Osteoblast (primary cell): ENCODE measurements around the gene DLX4. TPM values are rescaled to one million over a fixed set of nuclear protein-coding genes. Genes with fewer than 3 reads are reported as not detected.
A peak's percentile ranks its signal among the peaks of the same experiment; 100 is the strongest.

Experiments used
- DNase-seq: peaks from one replicate; pipeline ENCODE4 v3.0.0; 2011; ENCODE audit warnings: low spot score, mixed read lengths; ENCODE audit not compliant: insufficient read length; ENCODE audit errors: missing footprints
- H2AFZ ChIP-seq: 2 replicates; pipeline ENCODE4 v1.6.0; 2011; ENCODE audit warnings: mild to moderate bottlenecking, low read length
- H3K27ac ChIP-seq: 2 replicates; pipeline ENCODE4 v1.5.1; 2011; ENCODE audit warnings: mild to moderate bottlenecking, low read depth, low read length, moderate library complexity
- H3K27me3 ChIP-seq: 2 replicates; pipeline ENCODE4 v1.6.0; 2012; ENCODE audit warnings: mild to moderate bottlenecking, control low read depth, inconsistent platforms, low read length, moderate library complexity; ENCODE audit not compliant: insufficient read depth
- H3K36me3 ChIP-seq: 2 replicates; pipeline ENCODE4 v1.5.1; 2011; ENCODE audit warnings: mild to moderate bottlenecking, low read length, control low read depth, moderate library complexity; ENCODE audit not compliant: insufficient read depth
- H3K4me1 ChIP-seq: 2 replicates; pipeline ENCODE4 v1.5.1; 2011; ENCODE audit warnings: mild to moderate bottlenecking, low read length, control low read depth, moderate library complexity; ENCODE audit not compliant: insufficient read depth
- H3K4me2 ChIP-seq: 2 replicates; pipeline ENCODE4 v1.6.0; 2011; ENCODE audit warnings: mild to moderate bottlenecking, low read length; ENCODE audit not compliant: insufficient read depth
- H3K4me3 ChIP-seq: fragments of 200-600 bp; sonication (generic); 3 replicates; pipeline ENCODE4 v1.5.1; 2012; ENCODE audit warnings: mild to moderate bottlenecking, low read length, inconsistent platforms; ENCODE audit not compliant: insufficient read depth
- H3K79me2 ChIP-seq: 2 replicates; pipeline ENCODE4 v1.6.0; 2012; ENCODE audit warnings: mild to moderate bottlenecking, low read length, control low read depth, inconsistent platforms; ENCODE audit not compliant: insufficient read depth
- H3K9me3 ChIP-seq: 2 replicates; pipeline ENCODE4 v1.5.1; 2011; ENCODE audit warnings: low read depth, low read length, control low read depth
- H4K20me1 ChIP-seq: 2 replicates; pipeline ENCODE4 v1.6.0; 2012; ENCODE audit warnings: mild to moderate bottlenecking, low read length, control low read depth; ENCODE audit not compliant: insufficient read depth
- total RNA-seq: library from RNA; depleted of rRNA; stranded (reverse); fragments of >200 nt; gene quantifications from 2 replicates; pipeline ENCODE4 v1.2.3, GENCODE V29; 2012
- TF ChIP-seq, protein P1 (sequence below): IDR thresholded peaks from 2 replicates; pipeline ENCODE4 v1.5.1; 2011; ENCODE audit warnings: mild to moderate bottlenecking, low read depth, low read length, moderate library complexity; ENCODE audit errors: extremely low read depth

Gene DLX4
- total RNA-seq, 1 donor, result under 0.01 TPM

DNA sequence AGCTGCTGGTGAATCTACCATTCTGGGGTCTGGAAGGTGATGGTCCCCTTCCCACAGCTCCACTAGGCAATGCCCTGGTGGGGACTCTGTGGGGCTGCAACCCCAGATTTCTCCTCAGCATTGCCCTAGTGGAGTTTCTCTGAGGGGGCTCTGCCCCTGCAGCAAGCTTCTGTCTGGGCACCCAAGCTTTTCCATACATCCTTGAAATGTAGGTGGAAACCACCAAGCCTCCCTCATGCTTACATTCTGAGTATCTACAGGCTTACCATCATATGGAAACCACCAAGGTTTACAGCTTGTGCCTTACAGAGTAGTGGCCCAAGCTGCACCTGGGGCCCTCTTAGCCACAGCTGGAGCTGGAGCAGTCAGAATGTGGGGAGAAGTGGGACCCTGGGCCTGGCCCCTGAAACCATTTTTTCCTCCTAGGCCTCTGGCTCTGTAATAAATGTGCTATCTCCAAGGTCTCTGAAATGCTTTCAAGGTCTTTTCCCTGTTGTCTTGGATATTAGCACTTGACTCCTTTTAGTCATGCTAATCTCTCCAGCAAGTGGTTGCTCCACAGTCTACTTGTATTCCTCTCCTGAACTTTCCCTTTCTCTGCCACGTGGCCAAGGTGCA lies 45.6 kb downstream of the DLX4 start:
- peaks cover 3% of the 10 kb centered on the region for H3K4me1 ChIP-seq
- H3K9me3 ChIP-seq, result no peaks in the 10 kb centered on the region
- TF ChIP-seq, protein P1, sequence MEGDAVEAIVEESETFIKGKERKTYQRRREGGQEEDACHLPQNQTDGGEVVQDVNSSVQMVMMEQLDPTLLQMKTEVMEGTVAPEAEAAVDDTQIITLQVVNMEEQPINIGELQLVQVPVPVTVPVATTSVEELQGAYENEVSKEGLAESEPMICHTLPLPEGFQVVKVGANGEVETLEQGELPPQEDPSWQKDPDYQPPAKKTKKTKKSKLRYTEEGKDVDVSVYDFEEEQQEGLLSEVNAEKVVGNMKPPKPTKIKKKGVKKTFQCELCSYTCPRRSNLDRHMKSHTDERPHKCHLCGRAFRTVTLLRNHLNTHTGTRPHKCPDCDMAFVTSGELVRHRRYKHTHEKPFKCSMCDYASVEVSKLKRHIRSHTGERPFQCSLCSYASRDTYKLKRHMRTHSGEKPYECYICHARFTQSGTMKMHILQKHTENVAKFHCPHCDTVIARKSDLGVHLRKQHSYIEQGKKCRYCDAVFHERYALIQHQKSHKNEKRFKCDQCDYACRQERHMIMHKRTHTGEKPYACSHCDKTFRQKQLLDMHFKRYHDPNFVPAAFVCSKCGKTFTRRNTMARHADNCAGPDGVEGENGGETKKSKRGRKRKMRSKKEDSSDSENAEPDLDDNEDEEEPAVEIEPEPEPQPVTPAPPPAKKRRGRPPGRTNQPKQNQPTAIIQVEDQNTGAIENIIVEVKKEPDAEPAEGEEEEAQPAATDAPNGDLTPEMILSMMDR, result no peak
- H3K4me3 ChIP-seq, result no peak overlapping the region
- DNase-seq, result no peak
- no peak overlapping the region for H3K4me2 ChIP-seq
- H3K27ac ChIP-seq, result no peak overlapping the region
- H3K79me2 ChIP-seq, result no peaks in the 10 kb centered on the region
- no peaks in the 10 kb centered on the region for H3K27me3 ChIP-seq
- no peaks in the 10 kb centered on the region for H3K36me3 ChIP-seq
- H2AFZ ChIP-seq, result no peak overlapping the region
- no peaks in the 10 kb centered on the region for H4K20me1 ChIP-seq

DNA sequence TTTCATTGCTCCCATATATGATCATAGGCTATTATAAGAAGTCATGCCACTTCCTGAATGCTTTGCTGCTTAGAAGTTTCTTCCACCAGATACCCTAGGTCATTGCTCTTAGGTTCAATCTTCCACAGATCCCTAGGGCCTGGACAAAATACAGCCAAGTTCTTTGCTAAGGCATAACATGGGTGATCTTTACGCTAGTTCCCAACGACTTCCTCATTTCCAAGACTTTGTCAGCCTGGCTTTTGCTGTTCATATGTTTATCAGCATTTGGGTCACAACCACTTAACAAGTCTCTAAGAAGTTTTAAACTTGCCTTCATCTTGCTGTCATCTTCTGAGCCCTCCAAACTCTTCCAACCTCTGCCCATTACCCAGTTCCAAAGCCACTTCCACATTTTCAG lies 46.2 kb downstream of the DLX4 start:
- TF ChIP-seq, protein P1, result no peak
- no peak overlapping the region for H3K4me2 ChIP-seq
- H2AFZ ChIP-seq, result no peak overlapping the region
- no peak overlapping the region for H3K27ac ChIP-seq
- H3K4me3 ChIP-seq, result no peak overlapping the region
- no peaks in the 10 kb centered on the region for H4K20me1 ChIP-seq
- no peaks in the 10 kb centered on the region for H3K27me3 ChIP-seq
- no peak for DNase-seq
- no peaks in the 10 kb centered on the region for H3K9me3 ChIP-seq
- no peaks in the 10 kb centered on the region for H3K36me3 ChIP-seq
- H3K4me1 ChIP-seq, result peaks cover 3% of the 10 kb centered on the region
- H3K79me2 ChIP-seq, result no peaks in the 10 kb centered on the region

DNA sequence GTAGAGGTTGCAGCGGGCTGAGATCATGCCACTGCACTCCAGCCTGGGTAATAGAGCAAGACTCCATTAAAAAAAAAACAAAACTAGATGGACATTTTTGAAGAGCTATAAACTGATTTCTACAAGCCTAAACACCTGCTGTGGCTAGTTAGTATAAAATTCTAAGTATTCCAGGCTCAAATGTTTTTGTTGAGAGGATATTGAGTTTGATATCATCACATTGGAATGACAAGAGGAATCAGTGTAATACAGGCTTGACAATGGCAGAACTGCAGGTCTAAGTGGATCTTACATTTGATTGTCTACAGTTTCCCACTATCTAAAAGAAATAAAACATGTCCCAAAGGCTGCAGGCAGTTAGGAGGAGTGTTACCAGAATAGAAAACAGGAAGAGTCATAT lies 49.9 kb downstream of the DLX4 start:
- DNase-seq, result no peak
- Histone ChIP-seq H2AFZ (no peak overlapping the region), H3K79me2 (no peaks in the 10 kb centered on the region), H4K20me1 (no peaks in the 10 kb centered on the region), H3K4me2 (no peak overlapping the region), H3K27ac (no peak overlapping the region), H3K9me3 (no peaks in the 10 kb centered on the region), H3K36me3 (no peaks in the 10 kb centered on the region), H3K4me3 (no peak overlapping the region), H3K4me1 (peaks cover 3% of the 10 kb centered on the region), H3K27me3 (peaks cover 4% of the 10 kb centered on the region)
- TF ChIP-seq, protein P1, result no peak

DNA sequence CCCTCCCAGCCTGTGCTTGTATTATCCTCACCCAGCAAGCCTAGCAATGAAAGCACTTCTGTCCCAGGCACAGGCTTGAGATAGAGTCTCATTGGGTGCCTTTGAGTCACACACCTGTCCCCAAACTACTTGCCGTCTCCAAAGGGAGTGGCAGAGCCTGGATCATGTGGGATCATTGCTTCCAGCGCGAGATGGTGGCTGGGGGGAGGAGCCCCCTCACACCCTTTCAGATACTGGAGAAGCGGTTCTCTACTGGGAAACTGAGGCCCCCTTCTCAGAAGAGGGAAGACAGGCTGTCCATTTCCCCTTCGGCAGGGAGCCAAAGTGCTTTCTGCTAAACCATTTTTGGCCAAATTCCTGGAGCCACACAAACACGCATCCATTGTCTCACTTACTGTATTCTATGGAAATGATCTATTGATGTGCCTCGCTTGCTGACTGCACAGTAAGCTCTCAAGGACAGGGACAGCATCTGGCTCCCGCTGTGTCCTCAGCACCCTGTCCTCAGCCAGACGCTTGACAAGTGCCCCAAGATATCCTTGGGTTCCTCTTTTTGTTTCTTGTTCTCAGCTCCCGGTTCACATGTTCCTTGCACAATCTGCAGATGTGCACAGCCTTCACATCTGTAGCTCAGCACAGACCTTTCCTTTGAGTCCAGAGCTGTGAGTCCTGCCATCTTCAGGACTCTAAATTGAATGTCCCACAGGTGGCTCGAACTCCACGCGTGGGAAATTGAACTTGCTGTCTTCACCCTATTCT lies 52.0 kb downstream of the DLX4 start:
- Histone ChIP-seq H3K36me3 (no peaks in the 10 kb centered on the region), H4K20me1 (no peaks in the 10 kb centered on the region), H3K27ac (no peak overlapping the region), H3K79me2 (no peaks in the 10 kb centered on the region), H3K4me3 (no peak overlapping the region), H2AFZ (no peak overlapping the region), H3K4me1 (peaks cover 3% of the 10 kb centered on the region), H3K27me3 (peaks cover 4% of the 10 kb centered on the region), H3K9me3 (no peaks in the 10 kb centered on the region), H3K4me2 (no peak overlapping the region)
- DNase-seq, result peak; percentile 9
- TF ChIP-seq, protein P1, result no peak
